Astrocyte (in vitro differentiated cells and primary cell): ENCODE data around the gene SPTBN1.

Experiments
- CTCF ChIP-seq: IDR thresholded peaks from 2 replicates; pipeline ENCODE4 v1.5.1; 2011; ENCODE audit warnings: low read depth, mild to moderate bottlenecking, inconsistent platforms, low read length, moderate library complexity; ENCODE audit not compliant: insufficient read depth
- EZH2 ChIP-seq: IDR thresholded peaks from 2 replicates; pipeline ENCODE4 v1.6.1; 2012; ENCODE audit warnings: mild to moderate bottlenecking, low read length, inconsistent platforms; ENCODE audit not compliant: insufficient read depth

- TF ChIP-seq CTCF (no peak), EZH2 (no peak)
Observed at GRCh38 chr2:54549430-54549829, 93.3 kb downstream of the SPTBN1 start.
